Kidney epithelial cell (primary cell): ENCODE data around the gene GPATCH2L. TPM values are rescaled to one million over a fixed set of nuclear protein-coding genes. Genes with fewer than 3 reads are reported as not detected.

Experiments used
- DNase-seq: peaks from one replicate; pipeline ENCODE4 v3.0.0-alpha.2; 2010; ENCODE audit warnings: low read depth
- H3K27me3 ChIP-seq: 2 replicates; pipeline ENCODE4 v1.6.0; 2011; ENCODE audit warnings: low read length; ENCODE audit not compliant: control insufficient read depth, insufficient read depth
- H3K36me3 ChIP-seq: 2 replicates; pipeline ENCODE4 v1.5.1; 2011; ENCODE audit warnings: low read length; ENCODE audit not compliant: control insufficient read depth, insufficient read depth
- H3K4me3 ChIP-seq: 2 replicates; pipeline ENCODE4 v1.5.1; 2011; ENCODE audit warnings: low read depth, mild to moderate bottlenecking, control low read depth, low read length
- CTCF ChIP-seq: IDR thresholded peaks from 2 replicates; pipeline ENCODE4 v1.5.1; 2011; ENCODE audit warnings: mild to moderate bottlenecking, moderate library complexity, low read length, control low read depth, inconsistent platforms; ENCODE audit not compliant: insufficient read depth, poor library complexity, severe bottlenecking
- total RNA-seq: library from RNA; depleted of rRNA; stranded (reverse); fragments of >200 nt; gene quantifications from 2 replicates; pipeline ENCODE4 v1.2.3, GENCODE V29; 2015

The GPATCH2L gene
- total RNA-seq, 1 donor from 2014 or later = 83.3 TPM

GRCh38 chr14:76205708-76206107 is 54.0 kb downstream of the GPATCH2L start:
- no peaks in the 10 kb centered on the region for H3K36me3 ChIP-seq
- TF ChIP-seq CTCF = no peak
- no peak overlapping the region for H3K4me3 ChIP-seq
- no peaks in the 10 kb centered on the region for H3K27me3 ChIP-seq
- no peak for DNase-seq

- no peaks in the 10 kb centered on the region for H3K36me3 ChIP-seq
- H3K4me3 ChIP-seq = no peak overlapping the region
- TF ChIP-seq CTCF = no peak
- DNase-seq = no peak
- H3K27me3 ChIP-seq = no peaks in the 10 kb centered on the region
Measured at GRCh38 chr14:76208340-76208739, 56.6 kb downstream of the GPATCH2L start.

- H3K4me3 ChIP-seq = no peak overlapping the region
- no peaks in the 10 kb centered on the region for H3K36me3 ChIP-seq
- TF ChIP-seq CTCF = no peak
- DNase-seq = no peak
- no peaks in the 10 kb centered on the region for H3K27me3 ChIP-seq
Measured at GRCh38 chr14:76212242-76212641, 60.5 kb downstream of the GPATCH2L start.

- DNase-seq = no peak
- TF ChIP-seq CTCF = no peak
- no peaks in the 10 kb centered on the region for H3K27me3 ChIP-seq
- no peak overlapping the region for H3K4me3 ChIP-seq
- no peaks in the 10 kb centered on the region for H3K36me3 ChIP-seq
Measured at GRCh38 chr14:76217179-76217578, 65.5 kb downstream of the GPATCH2L start.

GRCh38 chr14:76218662-76219061 is 66.9 kb downstream of the GPATCH2L start:
- H3K27me3 ChIP-seq = no peaks in the 10 kb centered on the region
- no peak for TF ChIP-seq CTCF
- DNase-seq = no peak
- no peak overlapping the region for H3K4me3 ChIP-seq
- H3K36me3 ChIP-seq = no peaks in the 10 kb centered on the region

- TF ChIP-seq CTCF = no peak
- Histone ChIP-seq H3K36me3 (no peaks in the 10 kb centered on the region), H3K27me3 (no peaks in the 10 kb centered on the region), H3K4me3 (no peak overlapping the region)
- DNase-seq = no peak
Measured at GRCh38 chr14:76219873-76220272, 68.2 kb downstream of the GPATCH2L start.
